CD4-positive, alpha-beta T cell treated with Interferon alpha-2 for 1 hour (primary cell): Measurements from ENCODE around the gene HOXA7.

Experiments used
- DNase-seq, 2 donors: peaks; one replicate each; pipeline ENCODE4 v3.0.0-alpha.2; 2020 to 2022

Gene HOXA7

GRCh38 chr7:27180431-27181420 is 24.3 kb upstream of the HOXA7 start:
- DNase-seq = no peak

- DNase-seq = peak; percentile 52 to 65
Measured at GRCh38 chr7:27179503-27180430, 23.3 kb upstream of the HOXA7 start.

- no peak for DNase-seq
Measured at GRCh38 chr7:27179030-27179429, 22.6 kb upstream of the HOXA7 start.

GRCh38 chr7:27178366-27178765 is 21.9 kb upstream of the HOXA7 start:
- DNase-seq = no peak

- DNase-seq = no peak
Measured at GRCh38 chr7:27177795-27178320, 21.4 kb upstream of the HOXA7 start.

GRCh38 chr7:27176962-27177794 is 20.7 kb upstream of the HOXA7 start:
- DNase-seq = no peak

GRCh38 chr7:27176524-27176845 is 20.0 kb upstream of the HOXA7 start:
- DNase-seq = no peak

GRCh38 chr7:27175626-27176523 is 19.4 kb upstream of the HOXA7 start:
- DNase-seq = no peak

GRCh38 chr7:27174874-27175625 is 18.6 kb upstream of the HOXA7 start:
- DNase-seq = no peak

- DNase-seq = no peak
Measured at GRCh38 chr7:27173956-27174873, 17.7 kb upstream of the HOXA7 start, which contains the start of gene HOXA10. TSS of gene HOXA10 (minus strand) at chr7:27174320. CDS start at chr7:27174306, 14 bp downstream.

GRCh38 chr7:27173511-27173955 is 17.1 kb upstream of the HOXA7 start:
- peak in 1 of 2 donors; percentile 40 for DNase-seq

GRCh38 chr7:27172823-27173510 is 16.5 kb upstream of the HOXA7 start:
- DNase-seq = no peak

GRCh38 chr7:27172315-27172774 is 15.9 kb upstream of the HOXA7 start:
- no peak for DNase-seq

- no peak for DNase-seq
Measured at GRCh38 chr7:27171637-27172314, 15.3 kb upstream of the HOXA7 start.

GRCh38 chr7:27171325-27171636 is 14.8 kb upstream of the HOXA7 start:
- no peak for DNase-seq

- DNase-seq = no peak
Measured at GRCh38 chr7:27170426-27171324, 14.2 kb upstream of the HOXA7 start.
